ENCODE results near the gene PMS2.

DNA sequence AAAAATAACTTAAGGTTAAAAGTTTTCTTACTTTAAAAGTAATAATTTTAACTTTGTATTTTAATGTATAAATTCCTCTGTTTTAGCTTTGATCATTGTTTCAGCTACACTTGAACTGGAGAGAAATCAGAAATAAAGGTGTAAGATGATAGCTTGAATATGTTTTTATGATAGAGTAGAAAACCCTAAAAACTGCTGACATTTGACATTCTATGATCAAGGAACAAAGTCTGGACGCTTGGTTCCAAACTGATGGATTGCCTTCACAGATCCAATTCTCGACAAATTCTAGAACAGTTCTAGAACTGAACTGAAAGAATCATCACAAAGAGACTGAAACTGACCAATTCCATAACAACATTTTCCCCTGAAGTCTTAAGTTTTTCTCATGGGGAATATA lies 22.1 kb upstream of the PMS2 start, which contains the start of gene ANKRD61:
- TF ChIP-seq, protein P1, sequence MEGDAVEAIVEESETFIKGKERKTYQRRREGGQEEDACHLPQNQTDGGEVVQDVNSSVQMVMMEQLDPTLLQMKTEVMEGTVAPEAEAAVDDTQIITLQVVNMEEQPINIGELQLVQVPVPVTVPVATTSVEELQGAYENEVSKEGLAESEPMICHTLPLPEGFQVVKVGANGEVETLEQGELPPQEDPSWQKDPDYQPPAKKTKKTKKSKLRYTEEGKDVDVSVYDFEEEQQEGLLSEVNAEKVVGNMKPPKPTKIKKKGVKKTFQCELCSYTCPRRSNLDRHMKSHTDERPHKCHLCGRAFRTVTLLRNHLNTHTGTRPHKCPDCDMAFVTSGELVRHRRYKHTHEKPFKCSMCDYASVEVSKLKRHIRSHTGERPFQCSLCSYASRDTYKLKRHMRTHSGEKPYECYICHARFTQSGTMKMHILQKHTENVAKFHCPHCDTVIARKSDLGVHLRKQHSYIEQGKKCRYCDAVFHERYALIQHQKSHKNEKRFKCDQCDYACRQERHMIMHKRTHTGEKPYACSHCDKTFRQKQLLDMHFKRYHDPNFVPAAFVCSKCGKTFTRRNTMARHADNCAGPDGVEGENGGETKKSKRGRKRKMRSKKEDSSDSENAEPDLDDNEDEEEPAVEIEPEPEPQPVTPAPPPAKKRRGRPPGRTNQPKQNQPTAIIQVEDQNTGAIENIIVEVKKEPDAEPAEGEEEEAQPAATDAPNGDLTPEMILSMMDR (IDR thresholded peaks at IDR 0.05): no peak
- no peak for TF ChIP-seq POLR2A (IDR thresholded peaks at IDR 0.05)

Measured in tibial nerve (tissue), 3 donors.